GM12878 (cell line): ENCODE data around the gene IFITM1. TPM values are rescaled to one million over a fixed set of nuclear protein-coding genes. Genes with fewer than 3 reads are reported as not detected.

ENCODE experiments used
- ATAC-seq: fragments of 200-7000 bp; cut with Tn5 transposase; 3 replicates; pipeline ENCODE4 v1.9.1; 2020; ENCODE audit warnings: mild to moderate bottlenecking, moderate library complexity
- BruUV-seq: library from RNA; stranded (reverse); fragments of 400-500 nt; replicated peaks from 2 replicates; lab custom pipeline; 2021; lab: Mats Ljungman, UMichigan
- CTCF ChIA-PET: fragments of 300-600 bp; sonication (Branson Sonifier 250); formaldehyde crosslinking; extraction: SDS; loops from one replicate; lab custom pipeline; 2021; ENCODE audit warnings: inconsistent platforms; lab: Yijun Ruan, JAX
- POLR2A ChIA-PET: fragments of 350-600 bp; formaldehyde crosslinking; extraction: SDS; loops from one replicate; lab custom pipeline; 2021; ENCODE audit warnings: inconsistent platforms; lab: Charles Lee
- RAD21 ChIA-PET: fragments of 300-600 bp; sonication (Branson Sonifier 250); formaldehyde crosslinking; loops from one replicate; lab custom pipeline; 2023; ENCODE audit warnings: antibody characterized with exemption; ENCODE audit not compliant: unreplicated experiment; lab: Charles Lee
- SMC1A ChIA-PET: fragments of 300-600 bp; sonication (Branson Sonifier 250); formaldehyde crosslinking; loops from one replicate; lab custom pipeline; 2023; ENCODE audit not compliant: unreplicated experiment, uncharacterized antibody; lab: Charles Lee
- DNase-seq: peaks from one replicate; pipeline ENCODE4 v3.0.0-alpha.2; 2011; ENCODE audit warnings: low read depth, low spot score
- FAIRE-seq: peaks from 3 replicates; lab custom pipeline; 2011; peaks lifted over from hg19 to GRCh38; lab: Jason Lieb, UNC
- H2AFZ ChIP-seq: 2 replicates; pipeline ENCODE4 v1.6.0; 2011; ENCODE audit warnings: low read depth, low read length, control low read depth; ENCODE audit not compliant: control insufficient read depth
- H3K27ac ChIP-seq: 2 replicates; pipeline ENCODE4 v1.5.1; 2011; ENCODE audit warnings: control low read depth; ENCODE audit not compliant: control insufficient read depth, insufficient read depth
- H3K27me3 ChIP-seq, 2 experiments: replicated peaks in 1 of 2; 2 replicates each; pipeline versions ENCODE4 v1.6.0 to v1.6.1; 2011; ENCODE audit warnings: low read length in 1 of 2; ENCODE audit not compliant: control insufficient read depth in 2 of 2, insufficient read depth in 2 of 2
- H3K36me3 ChIP-seq, 2 experiments: 2 replicates each; pipeline ENCODE4 v1.5.1; 2011; ENCODE audit warnings: low read length in 1 of 2; ENCODE audit not compliant: control insufficient read depth in 2 of 2, insufficient read depth in 2 of 2
- H3K4me1 ChIP-seq: 2 replicates; pipeline ENCODE4 v1.6.1; 2011; ENCODE audit warnings: mild to moderate bottlenecking, low read length, moderate library complexity, mixed read lengths; ENCODE audit not compliant: control insufficient read depth, insufficient read depth
- H3K4me2 ChIP-seq: 2 replicates; pipeline ENCODE4 v1.6.0; 2011; ENCODE audit warnings: control low read depth; ENCODE audit not compliant: control insufficient read depth, insufficient read depth
- H3K4me3 ChIP-seq: fragments of 200-600 bp; sonication (generic); 2 replicates; pipeline ENCODE4 v1.5.1; 2016
- H3K79me2 ChIP-seq: 2 replicates; pipeline ENCODE4 v1.6.0; 2011; ENCODE audit warnings: low read length; ENCODE audit not compliant: control insufficient read depth, insufficient read depth
- H3K9ac ChIP-seq: 2 replicates; pipeline ENCODE4 v1.8.0; 2011; ENCODE audit warnings: low read length, control low read depth, mixed read lengths; ENCODE audit not compliant: control insufficient read depth, insufficient read depth
- H3K9me3 ChIP-seq: replicated peaks from 3 replicates; pipeline ENCODE4 v1.5.1; 2011; ENCODE audit warnings: mild to moderate bottlenecking, low read length; ENCODE audit not compliant: control insufficient read depth, insufficient read depth
- H4K20me1 ChIP-seq: 2 replicates; pipeline ENCODE4 v1.6.0; 2011; ENCODE audit not compliant: control insufficient read depth, insufficient read depth
- CEBPZ ChIP-seq: fragments of 150-350 bp; IDR thresholded peaks from 2 replicates; pipeline ENCODE4 v1.6.1; 2016; ENCODE audit warnings: low read depth, low read length
- CTCF ChIP-seq, 3 experiments: IDR thresholded peaks in 2 of 3; conservative IDR thresholded peaks in 1 of 3; 2 replicates each; pipeline ENCODE4 v1.5.1; 2011; ENCODE audit warnings: low read depth in 3 of 3, low read length in 3 of 3, mild to moderate bottlenecking in 3 of 3, control low read depth in 2 of 3, moderate library complexity in 2 of 3, inconsistent platforms in 1 of 3, mixed read lengths in 1 of 3; ENCODE audit not compliant: control insufficient read depth in 2 of 3, insufficient read depth in 1 of 3; ENCODE audit errors: extremely low read depth in 1 of 3
- EGR1 ChIP-seq, 2 experiments: IDR thresholded peaks; 1 replicate in 1 of 2; 2 replicates in 1 of 2; pipeline ENCODE4 v1.6.1; 2011 to 2012; ENCODE audit warnings: low read depth in 2 of 2, low read length in 2 of 2, borderline replicate concordance in 1 of 2, mild to moderate bottlenecking in 1 of 2, moderate library complexity in 1 of 2
- IRF4 ChIP-seq: IDR thresholded peaks from 2 replicates; pipeline ENCODE4 v1.6.1; 2011; ENCODE audit warnings: low read depth, low read length
- MAX ChIP-seq: IDR thresholded peaks from 2 replicates; pipeline ENCODE4 v1.6.1; 2012; ENCODE audit warnings: low read depth, low read length, improper control_type of control experiment
- PAX5 ChIP-seq: IDR thresholded peaks from 2 replicates; pipeline ENCODE4 v1.6.1; 2011; ENCODE audit warnings: low read depth, low read length, borderline replicate concordance
- SRF ChIP-seq, 2 experiments: IDR thresholded peaks; 2 replicates each; pipeline ENCODE4 v1.6.1; 2011; ENCODE audit warnings: low read depth in 2 of 2, low read length in 2 of 2, mild to moderate bottlenecking in 1 of 2, moderate library complexity in 1 of 2
- WGBS: methylation state at CpG from one replicate; pipeline ENCODE4 v1.1.6; 2016; ENCODE audit warnings: low lambda C conversion rate; ENCODE audit not compliant: insufficient replicate concordance, insufficient coverage; ENCODE audit errors: missing lambda C conversion rate; 5-methylcytosine and 5-hydroxymethylcytosine counted together
- in situ Hi-C: fragments of 300-500 bp; cut with MboI; formaldehyde crosslinking; loops from 9 replicates; pipeline ENCODE4 v1.14.3; 2018; ENCODE audit warnings: mixed read lengths
- intact Hi-C: fragments of 100-400 bp; cut with micrococcal nuclease; formaldehyde crosslinking; loops from one replicate; pipeline ENCODE4 v1.14.2; 2022; ENCODE audit not compliant: unreplicated experiment
- polyA plus RNA-seq, 11 experiments: library from polyadenylated mRNA; depleted of rRNA in 4 of 11; unstranded in 6 of 11; stranded (reverse) in 5 of 11; fragments of >200 nt; fragmentation: Nextera tagmentation in 4 of 11; fragmentation: Illumina TruSeq in 1 of 11; extraction: Ambion mirVana in 4 of 11; extraction: Trizol in 1 of 11; gene quantifications; 1 replicate in 1 of 11; 2 replicates in 10 of 11; pipeline versions ENCODE4 v1.2.1 to v1.2.3, GENCODE V29; 2011 to 2016; ENCODE audit warnings: inconsistent platforms in 2 of 11, missing spikeins in 2 of 11, low read depth in 1 of 11
- total RNA-seq, 4 experiments: library from RNA; depleted of rRNA in 3 of 4; stranded (reverse); fragments of >200 nt in 3 of 4; fragmentation: Illumina TruSeq in 1 of 4; extraction: Trizol in 1 of 4; gene quantifications; 2 replicates each; pipeline versions ENCODE4 v1.2.1 to v1.2.3, GENCODE V29; 2013 to 2021

The IFITM1 gene
- total and polyA plus RNA-seq, 10 of the 15 experiments (the other 5 are each of a cell fraction or from before 2014, with no cell fraction given), result 396 to 2,788 (median 607) TPM

- no peak for TF ChIP-seq PAX5
- no peak for TF ChIP-seq CTCF (IDR thresholded peaks at IDR 0.05 in 2 of 3, conservative IDR thresholded peaks at IDR 0.05 in 1 of 3; ENCODE audit: control insufficient read depth in 2 of 3, extremely low read depth in 1 of 3, insufficient read depth in 1 of 3, low read depth in 3 of 3, low read length in 3 of 3)
These were observed 8.0 kb upstream of the IFITM1 start (continued) for GRCh38 chr11:305844-306211.

- no peak overlapping the region for H2AFZ ChIP-seq
- no TSS peak for BruUV-seq
- no peak for TF ChIP-seq CEBPZ
- no peak for TF ChIP-seq MAX
- TF ChIP-seq SRF (IDR thresholded peaks at IDR 0.05; ENCODE audit: low read depth in 2 of 2, low read length in 2 of 2), result no peak
- no peak for TF ChIP-seq EGR1 (IDR thresholded peaks at IDR 0.05; ENCODE audit: borderline replicate concordance in 1 of 2, low read depth in 2 of 2, low read length in 2 of 2)
- no peak for TF ChIP-seq IRF4
- intact Hi-C loops, result loop anchor here (5.0 to 10.0 kb wide), 2 partner anchors 100 to 138 kb away; partner anchors contain the start of genes ANO9, BET1L and RIC8A
- RAD21 ChIA-PET, result interaction anchor here (1.1 to 2.4 kb wide), 6 partner anchors 11 to 100 kb away, joined by 3 to 19 read pairs (median 6); partner anchors contain the start of genes BET1L and RIC8A
- no peaks in the 10 kb centered on the region for H4K20me1 ChIP-seq
- no peak overlapping the region for H3K4me2 ChIP-seq
- H3K36me3 ChIP-seq, result no peaks in the 10 kb centered on the region
- POLR2A ChIA-PET, result interaction anchor here (0.9 to 2.8 kb wide), 5 partner anchors 21 to 142 kb away, joined by 3 to 12 read pairs (median 4); partner anchors contain the start of gene SIRT3
- peaks cover 25% of the 10 kb centered on the region for H3K79me2 ChIP-seq
- no peak for DNase-seq
- in situ Hi-C loops, result no loop called here
- WGBS, result 95% methylated on average over 17 of the region's 17 CpGs
- no peaks in the 10 kb centered on the region for H3K27me3 ChIP-seq
- H3K27ac ChIP-seq, result no peak overlapping the region
- peaks cover 22% of the 10 kb centered on the region for H3K4me1 ChIP-seq
- H3K9me3 ChIP-seq, result no peaks in the 10 kb centered on the region
- CTCF ChIA-PET, result interaction anchor here (1.0 to 4.5 kb wide), 11 partner anchors 10 to 141 kb away, joined by 3 to 33 read pairs (median 13); partner anchors contain the start of genes BET1L and RIC8A
- H3K9ac ChIP-seq, result no peak overlapping the region
- SMC1A ChIA-PET, result interaction anchor here (0.8 to 3.3 kb wide), 10 partner anchors 10 to 69 kb away, joined by 3 to 20 read pairs (median 5); partner anchors contain the start of gene PSMD13
- no peak for FAIRE-seq
- H3K4me3 ChIP-seq, result no peak overlapping the region
- no peak for ATAC-seq
These were observed 7.0 kb upstream of the IFITM1 start for GRCh38 chr11:306645-307371.
